ENCODE data around the gene ZNF629.

DNA sequence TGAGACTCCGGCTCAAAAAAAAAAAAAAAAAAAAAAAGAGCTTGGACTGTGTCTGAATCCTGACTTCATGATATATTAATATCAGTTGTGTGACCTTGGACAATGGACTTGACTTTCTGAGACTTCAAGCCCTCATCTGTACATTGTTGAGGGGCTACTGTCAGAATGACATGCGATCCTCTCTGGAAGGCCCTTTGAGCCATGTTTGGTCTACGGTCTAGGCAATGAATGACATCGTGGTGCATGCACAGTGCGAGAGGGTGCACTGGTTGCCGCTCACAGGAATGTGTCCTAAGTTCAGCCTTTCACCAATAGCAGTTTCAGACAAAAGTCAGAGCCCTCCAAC lies 43.0 kb upstream of the ZNF629 start:
- no peak for TF ChIP-seq RCOR1 (IDR thresholded peaks at IDR 0.05; ENCODE audit: low read length)
- TF ChIP-seq POLR2AphosphoS5 (IDR thresholded peaks at IDR 0.05; ENCODE audit: low read depth, low read length) = no peak

Data from SK-N-SH (cell line).